ENCODE measurements around the gene GREB1L.

DNA sequence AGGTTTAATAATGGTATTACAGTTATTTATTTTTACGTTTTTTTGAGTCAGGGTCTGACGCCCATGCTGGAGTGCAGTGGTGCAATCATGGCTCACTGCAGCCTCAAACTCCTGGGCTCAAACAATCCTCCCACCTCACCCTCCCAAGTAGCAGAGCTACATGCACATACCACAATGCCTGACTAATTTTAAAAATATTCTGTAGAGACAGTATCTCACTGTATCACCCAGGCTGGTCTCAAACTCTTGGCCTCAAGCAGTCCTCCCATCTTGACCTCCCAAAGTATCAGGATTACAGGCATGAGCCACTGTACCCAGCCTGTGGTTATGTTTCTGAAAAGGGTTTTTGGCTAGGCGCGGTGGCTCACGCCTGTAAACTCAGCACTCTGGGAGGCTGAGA is 237.7 kb downstream of the GREB1L start:
- TF ChIP-seq, protein P1, sequence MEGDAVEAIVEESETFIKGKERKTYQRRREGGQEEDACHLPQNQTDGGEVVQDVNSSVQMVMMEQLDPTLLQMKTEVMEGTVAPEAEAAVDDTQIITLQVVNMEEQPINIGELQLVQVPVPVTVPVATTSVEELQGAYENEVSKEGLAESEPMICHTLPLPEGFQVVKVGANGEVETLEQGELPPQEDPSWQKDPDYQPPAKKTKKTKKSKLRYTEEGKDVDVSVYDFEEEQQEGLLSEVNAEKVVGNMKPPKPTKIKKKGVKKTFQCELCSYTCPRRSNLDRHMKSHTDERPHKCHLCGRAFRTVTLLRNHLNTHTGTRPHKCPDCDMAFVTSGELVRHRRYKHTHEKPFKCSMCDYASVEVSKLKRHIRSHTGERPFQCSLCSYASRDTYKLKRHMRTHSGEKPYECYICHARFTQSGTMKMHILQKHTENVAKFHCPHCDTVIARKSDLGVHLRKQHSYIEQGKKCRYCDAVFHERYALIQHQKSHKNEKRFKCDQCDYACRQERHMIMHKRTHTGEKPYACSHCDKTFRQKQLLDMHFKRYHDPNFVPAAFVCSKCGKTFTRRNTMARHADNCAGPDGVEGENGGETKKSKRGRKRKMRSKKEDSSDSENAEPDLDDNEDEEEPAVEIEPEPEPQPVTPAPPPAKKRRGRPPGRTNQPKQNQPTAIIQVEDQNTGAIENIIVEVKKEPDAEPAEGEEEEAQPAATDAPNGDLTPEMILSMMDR (IDR thresholded peaks at IDR 0.05): no peak
- no peak for TF ChIP-seq POLR2A (IDR thresholded peaks at IDR 0.05)
